ENCODE data around the gene PDS5B. TPM values are rescaled to one million over a fixed set of nuclear protein-coding genes. Genes with fewer than 3 reads are reported as not detected.
"Not testable (repeated sequence)": the region's sequence is repeated elsewhere in the genome, so short reads cannot be mapped to it uniquely, and the experiment has no call there.

The PDS5B gene
- total and polyA plus RNA-seq, 2 donors (not counting 1 experiment from before 2014, with no cell fraction given): 6.6 to 62.9 TPM

DNA sequence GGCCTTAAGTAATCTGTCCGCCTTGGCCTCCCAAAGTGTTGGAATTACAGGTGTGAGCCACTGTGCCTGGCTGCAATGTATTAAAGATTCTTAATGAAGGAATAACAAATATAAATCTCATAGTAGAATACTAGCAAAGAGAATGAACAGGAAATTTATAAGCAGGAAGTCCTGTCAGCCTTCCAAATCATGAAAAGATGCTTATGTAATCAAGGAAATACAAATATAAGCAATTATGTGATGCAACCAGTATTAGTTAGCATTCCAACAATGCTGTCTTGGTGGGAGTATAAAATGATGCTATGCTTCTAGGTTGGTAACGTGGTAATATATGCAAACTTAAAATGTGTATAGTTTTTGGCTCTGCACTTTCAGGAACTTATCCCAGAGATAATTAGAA lies 133.8 kb downstream of the PDS5B start:
- ATAC-seq (ENCODE audit: low read depth): no peak
- POLR2A ChIA-PET: no interaction called here
- no peak overlapping the region for H3K27ac Mint-ChIP-seq

DNA sequence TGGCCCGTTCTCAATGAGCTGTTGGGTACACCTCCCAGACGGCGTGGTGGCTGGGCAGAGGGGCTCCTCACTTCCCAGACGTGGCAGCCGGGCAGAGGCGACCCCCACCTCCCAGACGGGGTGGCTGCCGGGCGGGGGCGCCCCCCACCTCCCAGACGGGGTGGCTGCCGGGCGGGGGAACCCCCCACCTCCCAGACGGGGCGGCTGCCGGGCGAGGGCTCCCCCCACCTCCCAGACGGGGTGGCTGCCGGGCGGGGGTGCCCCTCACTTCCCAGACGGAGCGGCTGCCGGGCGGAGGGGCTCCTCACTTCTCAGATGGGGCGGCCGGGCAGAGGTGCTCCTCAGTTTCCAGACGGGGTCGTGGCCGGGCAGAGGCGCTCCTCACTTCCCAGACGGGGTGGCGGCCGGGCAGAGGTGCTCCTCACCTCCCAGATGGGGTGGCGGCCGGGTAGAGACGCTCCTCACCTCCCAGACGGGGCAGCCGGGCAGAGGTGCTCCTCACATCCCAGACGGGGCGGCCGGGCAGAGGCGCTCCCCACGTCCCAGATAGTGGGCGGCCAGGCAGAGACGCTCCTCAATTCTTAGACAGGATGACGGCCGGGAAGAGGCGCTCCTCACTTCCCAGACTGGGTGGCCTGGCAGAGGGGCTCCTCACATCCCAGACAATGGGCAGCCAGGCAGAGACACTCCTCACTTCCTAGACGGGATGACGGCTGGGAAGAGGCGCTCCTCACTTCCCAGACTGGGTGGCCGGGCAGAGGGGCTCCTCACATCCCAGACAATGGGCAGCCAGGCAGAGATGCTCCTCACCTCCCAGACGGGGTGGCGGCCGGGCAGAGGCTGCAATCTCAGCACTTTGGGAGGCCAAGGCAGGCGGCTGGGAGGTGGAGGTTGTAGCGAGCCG lies 135.1 kb downstream of the PDS5B start:
- H3K4me1 ChIP-seq (ENCODE audit: control insufficient read depth in 2 of 2, insufficient read depth in 2 of 2, low read length in 2 of 2); CTCF ChIA-PET; H3K4me3 ChIP-seq (ENCODE audit: control extremely low read depth in 1 of 5, extremely low read depth in 1 of 5, insufficient read depth in 1 of 5, low read depth in 2 of 5, low read length in 4 of 5); H3K27ac ChIP-seq (ENCODE audit: low read length in 2 of 2); H3K9me3 Mint-ChIP-seq (ENCODE audit: insufficient read depth); H3K27me3 ChIP-seq (replicated peaks in 1 of 4; ENCODE audit: control extremely low read depth in 1 of 4, control insufficient read depth in 3 of 4, insufficient read depth in 4 of 4, low read length in 3 of 4); H3K9ac ChIP-seq (ENCODE audit: low read length); H3K27ac Mint-ChIP-seq; ATAC-seq (ENCODE audit: low read depth); H4K20me1 ChIP-seq (ENCODE audit: control insufficient read depth, insufficient read depth, low read length, poor library complexity, severe bottlenecking); H3K27me3 Mint-ChIP-seq; H3K4me2 ChIP-seq (replicated peaks; ENCODE audit: low read depth, low read length, poor library complexity, severe bottlenecking); POLR2A ChIA-PET; H2AFZ ChIP-seq (ENCODE audit: insufficient read depth, low read depth, low read length, poor library complexity, severe bottlenecking); DNase-seq; intact Hi-C loops (cut with micrococcal nuclease); H3K4me3 Mint-ChIP-seq; H3K4me1 Mint-ChIP-seq: not testable (repeated sequence)
- H3K36me3 ChIP-seq (replicated peaks in 1 of 2; ENCODE audit: control extremely low read depth in 1 of 2, control insufficient read depth in 1 of 2, extremely low read depth in 1 of 2, insufficient read depth in 2 of 2, low read length in 1 of 2): peaks cover 6 to 20% of the 10 kb centered on the region in 2 experiments
- peaks cover 13% of the 10 kb centered on the region for H3K79me2 ChIP-seq (ENCODE audit: control insufficient read depth, insufficient read depth, low read length)
- peaks cover 0 to 12% (median 2%) of the 10 kb centered on the region in 3 donors for H3K9me3 ChIP-seq (ENCODE audit: control extremely low read depth in 1 of 3, control insufficient read depth in 2 of 3, insufficient read depth in 1 of 3, low read length in 2 of 3)
- over 99% methylated on average over 43 of the region's 58 CpGs for WGBS (ENCODE audit: insufficient coverage)

More for the DNA sequence above, 133.8 kb downstream of the PDS5B start:
- Histone ChIP-seq H3K4me3 (ENCODE audit: control extremely low read depth in 1 of 5, extremely low read depth in 1 of 5, insufficient read depth in 1 of 5, low read depth in 2 of 5, low read length in 4 of 5) (no peak overlapping the region), H3K79me2 (ENCODE audit: control insufficient read depth, insufficient read depth, low read length) (peaks cover 13% of the 10 kb centered on the region), H3K4me2 (replicated peaks; ENCODE audit: low read depth, low read length, poor library complexity, severe bottlenecking) (no peak overlapping the region), H4K20me1 (ENCODE audit: control insufficient read depth, insufficient read depth, low read length, poor library complexity, severe bottlenecking) (no peaks in the 10 kb centered on the region), H3K36me3 (replicated peaks in 1 of 2; ENCODE audit: control extremely low read depth in 1 of 2, control insufficient read depth in 1 of 2, extremely low read depth in 1 of 2, insufficient read depth in 2 of 2, low read length in 1 of 2) (peaks cover 6 to 25% of the 10 kb centered on the region in 2 experiments), H3K9ac (ENCODE audit: low read length) (no peak overlapping the region), H3K4me1 (ENCODE audit: control insufficient read depth in 2 of 2, insufficient read depth in 2 of 2, low read length in 2 of 2) (no peaks in the 10 kb centered on the region), H3K27ac (ENCODE audit: low read length in 2 of 2) (no peak overlapping the region), H3K9me3 (ENCODE audit: control extremely low read depth in 1 of 3, control insufficient read depth in 2 of 3, insufficient read depth in 1 of 3, low read length in 2 of 3) (peaks cover 2 to 21% (median 3%) of the 10 kb centered on the region in 3 donors), H3K27me3 (replicated peaks in 1 of 4; ENCODE audit: control extremely low read depth in 1 of 4, control insufficient read depth in 3 of 4, insufficient read depth in 4 of 4, low read length in 3 of 4) (no peaks in the 10 kb centered on the region), H2AFZ (ENCODE audit: insufficient read depth, low read depth, low read length, poor library complexity, severe bottlenecking) (no peak overlapping the region)
- no peaks in the 10 kb centered on the region for H3K4me1 Mint-ChIP-seq
- intact Hi-C loops (cut with micrococcal nuclease): no loop called here
- CTCF ChIA-PET: interaction anchor here (0.6 kb wide), 1 partner anchor 8 kb away, joined by 3 read pairs; no protein-coding TSS in a partner anchor
- no peak for DNase-seq
- no peaks in the 10 kb centered on the region for H3K27me3 Mint-ChIP-seq
- WGBS (ENCODE audit: insufficient coverage): no CpG with 5 or more reads among the region's 2 CpGs
- H3K9me3 Mint-ChIP-seq (ENCODE audit: insufficient read depth): no peaks in the 10 kb centered on the region
- TF ChIP-seq, protein P1, sequence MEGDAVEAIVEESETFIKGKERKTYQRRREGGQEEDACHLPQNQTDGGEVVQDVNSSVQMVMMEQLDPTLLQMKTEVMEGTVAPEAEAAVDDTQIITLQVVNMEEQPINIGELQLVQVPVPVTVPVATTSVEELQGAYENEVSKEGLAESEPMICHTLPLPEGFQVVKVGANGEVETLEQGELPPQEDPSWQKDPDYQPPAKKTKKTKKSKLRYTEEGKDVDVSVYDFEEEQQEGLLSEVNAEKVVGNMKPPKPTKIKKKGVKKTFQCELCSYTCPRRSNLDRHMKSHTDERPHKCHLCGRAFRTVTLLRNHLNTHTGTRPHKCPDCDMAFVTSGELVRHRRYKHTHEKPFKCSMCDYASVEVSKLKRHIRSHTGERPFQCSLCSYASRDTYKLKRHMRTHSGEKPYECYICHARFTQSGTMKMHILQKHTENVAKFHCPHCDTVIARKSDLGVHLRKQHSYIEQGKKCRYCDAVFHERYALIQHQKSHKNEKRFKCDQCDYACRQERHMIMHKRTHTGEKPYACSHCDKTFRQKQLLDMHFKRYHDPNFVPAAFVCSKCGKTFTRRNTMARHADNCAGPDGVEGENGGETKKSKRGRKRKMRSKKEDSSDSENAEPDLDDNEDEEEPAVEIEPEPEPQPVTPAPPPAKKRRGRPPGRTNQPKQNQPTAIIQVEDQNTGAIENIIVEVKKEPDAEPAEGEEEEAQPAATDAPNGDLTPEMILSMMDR (IDR thresholded peaks at IDR 0.05): no peak
- TF ChIP-seq EZH2 (IDR thresholded peaks at IDR 0.05; ENCODE audit: borderline replicate concordance, insufficient read depth, low read depth, low read length, poor library complexity, severe bottlenecking): no peak
- H3K4me3 Mint-ChIP-seq: no peak overlapping the region

Data from B cell (primary cell).